Measurements from ENCODE around the gene SERPINA9.
A peak's percentile ranks its signal among the peaks of the same experiment; 100 is the strongest.
"Not testable (repeated sequence)": the region's sequence is repeated elsewhere in the genome, so short reads cannot be mapped to it uniquely, and the experiment has no call there.

SERPINA9 gene

GRCh38 chr14:94485944-94486841, 10.2 kb upstream of the SERPINA9 start:
- peak; percentile 24 to 29 for DNase-seq (ENCODE audit: low read depth in 2 of 2)

- no peak for DNase-seq (ENCODE audit: low read depth in 2 of 2)
Observed at GRCh38 chr14:94484481-94484880, 8.5 kb upstream of the SERPINA9 start.

- no peak for DNase-seq (ENCODE audit: low read depth in 2 of 2)
Observed at GRCh38 chr14:94483729-94484275, 7.8 kb upstream of the SERPINA9 start.

DNA sequence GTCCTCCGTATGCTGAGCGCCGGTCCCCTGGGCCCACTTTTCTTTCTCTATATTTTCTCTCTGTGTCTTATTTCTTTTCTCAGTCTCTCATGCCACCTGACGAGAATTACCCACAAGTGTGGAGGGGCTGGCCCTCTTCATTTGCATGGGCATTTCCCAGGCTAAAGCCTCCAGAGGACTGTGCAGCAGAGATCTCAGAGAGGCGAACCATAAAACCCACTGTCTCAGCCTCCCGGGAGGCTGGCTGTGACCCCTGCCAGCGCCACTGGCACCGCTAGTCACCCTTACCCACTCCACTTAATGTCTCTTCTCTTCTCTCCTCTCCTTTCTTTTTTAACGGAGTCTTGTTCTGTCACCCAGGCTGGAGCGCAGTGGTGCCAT, 7.1 kb upstream of the SERPINA9 start:
- no peak for DNase-seq (ENCODE audit: low read depth in 2 of 2)

DNA sequence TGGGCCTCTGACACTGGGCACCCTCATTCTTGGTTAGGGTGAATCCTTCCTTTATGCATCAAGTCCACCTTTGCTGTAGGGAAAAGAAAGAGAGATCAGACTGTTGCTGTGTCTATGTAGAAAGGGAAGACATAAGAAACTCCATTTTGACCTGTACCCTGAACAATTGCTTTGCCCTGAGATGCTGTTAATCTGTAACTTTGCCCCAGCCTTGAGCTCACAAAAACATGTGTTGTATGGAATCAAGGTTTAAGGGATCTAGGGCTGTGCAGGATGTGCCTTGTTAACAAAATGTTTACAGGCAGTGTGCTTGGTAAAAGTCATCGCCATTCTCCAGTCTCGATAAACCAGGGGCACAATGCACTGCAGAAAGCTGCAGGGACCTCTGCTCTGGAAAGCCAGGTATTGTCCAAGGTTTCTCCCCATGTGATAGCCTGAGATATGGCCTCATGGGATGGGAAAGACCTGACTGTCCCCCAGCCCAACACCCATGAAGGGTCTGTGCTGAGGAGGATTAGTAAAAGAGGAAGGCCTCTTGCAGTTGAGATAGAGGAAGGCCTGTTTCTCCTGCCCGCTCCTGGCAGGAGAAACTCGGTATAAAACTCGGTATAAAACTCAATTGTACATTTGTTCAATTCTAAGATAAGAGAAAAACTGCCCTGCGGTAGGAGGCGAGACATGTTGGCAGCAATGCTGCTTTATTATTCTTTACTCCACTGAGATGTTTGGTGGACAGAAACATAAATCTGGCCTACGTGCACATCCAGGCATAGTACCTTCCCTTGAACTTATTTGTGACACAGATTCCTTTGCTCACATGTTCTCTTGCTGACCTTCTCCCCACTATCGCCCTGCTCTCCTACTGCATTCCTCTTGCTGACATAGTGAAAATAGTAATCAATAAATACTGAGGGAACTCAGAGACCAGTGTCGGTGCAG, 6.4 kb upstream of the SERPINA9 start:
- not testable (repeated sequence) for DNase-seq (ENCODE audit: low read depth in 2 of 2)

DNA sequence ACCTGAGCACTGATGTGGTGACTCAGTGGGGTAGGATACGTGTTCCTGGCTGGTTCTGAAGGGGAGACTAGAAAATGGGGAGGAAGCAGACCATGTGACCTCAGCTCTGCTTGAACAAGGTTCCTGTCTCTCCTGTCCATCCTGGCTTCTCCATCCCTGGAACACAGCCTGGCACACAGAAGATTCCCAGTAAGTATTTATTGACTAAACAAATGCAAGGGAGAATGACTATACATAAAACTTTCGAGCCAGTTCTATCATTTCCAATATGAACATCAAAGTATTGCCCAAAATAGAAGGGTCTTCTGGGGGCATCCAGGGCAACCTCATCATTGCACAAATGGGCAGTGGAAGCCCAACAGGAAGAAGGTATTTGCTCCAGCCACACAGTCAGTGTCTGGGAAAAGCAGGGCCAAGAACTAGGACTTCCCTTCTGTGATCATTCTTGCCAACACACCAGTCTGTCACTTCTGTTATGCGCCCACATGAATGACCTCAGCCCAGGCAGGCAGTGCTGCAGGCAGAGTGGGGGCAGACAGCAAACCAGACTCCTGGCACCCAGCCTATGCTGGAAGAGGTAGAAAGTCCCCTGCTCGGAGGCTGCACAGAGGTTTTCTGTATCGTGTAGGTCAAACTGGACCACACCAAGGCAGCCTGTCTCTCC, 5.6 kb upstream of the SERPINA9 start:
- DNase-seq (ENCODE audit: low read depth in 2 of 2): no peak

- no peak for DNase-seq (ENCODE audit: low read depth in 2 of 2)
Observed at GRCh38 chr14:94480809-94481208, 4.8 kb upstream of the SERPINA9 start.

- DNase-seq (ENCODE audit: low read depth in 2 of 2): no peak
Observed at GRCh38 chr14:94478420-94478819, 2.4 kb upstream of the SERPINA9 start.

DNA sequence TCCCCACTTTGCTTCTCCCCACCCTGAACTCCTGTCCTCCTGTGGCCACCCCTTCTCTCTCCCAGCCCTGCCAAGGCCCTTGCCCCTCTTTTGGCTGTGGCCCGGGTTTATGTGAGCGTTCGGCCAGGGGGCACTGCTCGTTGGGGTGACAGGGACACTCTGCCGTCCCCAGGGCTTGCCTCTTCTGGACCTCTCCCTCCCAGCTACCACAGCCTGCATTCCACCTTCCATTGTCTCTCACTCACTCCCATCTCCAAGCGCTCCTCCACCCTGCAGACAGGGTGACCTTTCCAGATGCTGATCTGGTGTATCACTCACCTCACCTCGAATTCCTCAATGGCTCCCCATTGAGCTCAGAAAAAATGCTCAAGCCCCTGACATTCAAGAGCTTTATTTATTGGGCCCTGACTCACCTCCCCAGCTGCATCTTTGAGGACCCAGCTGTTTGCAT, 1.4 kb downstream of the SERPINA9 start:
- no peak for DNase-seq (ENCODE audit: low read depth in 2 of 2)

GRCh38 chr14:94473666-94474410, 2.2 kb downstream of the SERPINA9 start:
- DNase-seq (ENCODE audit: low read depth in 2 of 2): no peak

GRCh38 chr14:94472842-94473241, 3.2 kb downstream of the SERPINA9 start:
- no peak for DNase-seq (ENCODE audit: low read depth in 2 of 2)

GRCh38 chr14:94471045-94471444, 5.0 kb downstream of the SERPINA9 start:
- no peak for DNase-seq (ENCODE audit: low read depth in 2 of 2)

GRCh38 chr14:94470311-94470710, 5.7 kb downstream of the SERPINA9 start:
- DNase-seq (ENCODE audit: low read depth in 2 of 2): no peak

DNA sequence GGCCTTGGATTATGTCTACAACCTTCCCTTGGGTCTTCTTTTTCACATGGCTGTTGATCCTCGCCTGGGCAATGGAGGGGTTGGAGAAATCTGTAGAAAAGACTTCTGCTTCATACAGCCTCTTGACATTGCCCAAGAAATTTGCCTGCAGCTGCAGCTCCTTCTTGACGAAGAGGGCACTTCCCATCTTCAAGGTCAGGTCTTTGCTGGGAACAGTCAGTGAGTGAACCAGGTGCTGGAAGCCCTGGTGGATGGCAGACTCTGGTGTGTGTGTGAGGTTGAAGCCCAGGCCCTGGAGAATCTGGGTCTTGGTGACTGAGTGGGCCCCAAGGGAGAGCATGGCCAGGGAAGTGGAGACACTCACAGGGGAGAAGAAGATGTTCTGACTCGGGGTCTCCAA, 6.7 kb downstream of the SERPINA9 start:
- no peak for DNase-seq (ENCODE audit: low read depth in 2 of 2)

DNA sequence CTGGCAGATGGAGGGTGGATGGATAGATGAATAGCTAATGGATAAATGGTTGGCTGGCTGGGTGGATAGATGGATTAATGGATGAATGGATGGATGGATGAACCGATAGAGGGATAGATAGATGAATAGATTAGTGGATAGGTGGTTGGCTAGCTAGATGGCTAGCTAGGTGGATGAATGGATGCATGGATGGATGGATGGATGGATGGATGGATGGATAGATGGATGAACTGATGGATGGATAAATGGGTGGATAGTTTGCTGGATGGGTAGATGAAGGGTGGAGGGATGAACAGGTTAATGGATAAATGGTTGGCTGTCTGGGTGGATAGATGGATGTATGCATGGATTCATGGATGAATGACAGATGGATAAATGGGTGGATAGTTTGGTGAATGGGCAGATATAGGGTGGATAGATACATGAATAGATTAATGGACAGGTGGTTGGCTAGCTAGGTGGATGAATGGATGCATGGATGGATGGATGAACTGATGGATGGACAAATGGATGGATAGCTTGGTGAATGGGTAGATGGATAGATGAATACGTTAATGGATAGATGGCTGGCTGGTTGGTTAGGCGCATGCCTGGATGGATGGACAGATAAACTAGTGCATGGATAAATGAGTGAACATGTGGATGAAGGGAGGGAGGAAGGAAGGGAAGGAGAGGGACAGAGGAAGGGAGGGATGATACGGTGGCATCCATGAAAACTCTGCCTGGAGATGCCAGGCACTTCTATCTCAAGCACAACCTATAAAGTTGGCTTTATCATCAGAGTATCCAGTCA, 8.1 kb downstream of the SERPINA9 start:
- no peak for DNase-seq (ENCODE audit: low read depth in 2 of 2)

DNA sequence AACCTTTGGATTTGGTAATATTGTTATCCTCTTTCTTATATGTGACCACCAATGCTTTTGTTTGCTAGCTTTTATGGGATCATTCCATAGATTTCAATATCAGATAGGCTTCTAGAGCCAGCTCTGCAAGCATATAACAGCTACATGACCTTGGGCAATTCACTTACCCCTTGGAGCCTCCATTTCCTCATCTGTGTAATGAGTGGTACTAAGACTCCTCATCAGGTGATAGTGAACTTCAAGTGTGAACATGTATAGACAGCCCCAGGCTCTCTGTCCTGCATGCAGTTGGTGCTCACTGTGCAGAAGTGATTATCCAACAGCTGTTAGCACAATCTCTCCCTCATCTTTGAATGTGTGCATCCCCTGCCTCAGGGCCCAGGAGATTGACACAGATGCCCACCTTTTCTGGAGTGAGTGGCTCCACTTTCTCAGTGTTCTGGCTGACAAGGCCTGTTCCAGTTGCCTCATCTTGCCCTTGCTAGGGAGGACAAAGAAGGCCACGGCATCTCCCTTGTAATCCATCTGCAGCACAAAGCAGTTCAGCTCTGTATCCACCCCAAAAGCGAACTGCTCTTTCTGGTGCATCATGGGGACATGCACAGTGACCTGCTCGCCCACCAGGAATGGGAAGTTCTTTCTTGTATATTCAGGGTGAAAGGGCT, 9.2 kb downstream of the SERPINA9 start:
- no peak for DNase-seq (ENCODE audit: low read depth in 2 of 2)

GRCh38 chr14:94465042-94465441, 11.0 kb downstream of the SERPINA9 start:
- no peak for DNase-seq (ENCODE audit: low read depth in 2 of 2)

GRCh38 chr14:94464290-94464689, 11.7 kb downstream of the SERPINA9 start:
- no peak for DNase-seq (ENCODE audit: low read depth in 2 of 2)

DNA sequence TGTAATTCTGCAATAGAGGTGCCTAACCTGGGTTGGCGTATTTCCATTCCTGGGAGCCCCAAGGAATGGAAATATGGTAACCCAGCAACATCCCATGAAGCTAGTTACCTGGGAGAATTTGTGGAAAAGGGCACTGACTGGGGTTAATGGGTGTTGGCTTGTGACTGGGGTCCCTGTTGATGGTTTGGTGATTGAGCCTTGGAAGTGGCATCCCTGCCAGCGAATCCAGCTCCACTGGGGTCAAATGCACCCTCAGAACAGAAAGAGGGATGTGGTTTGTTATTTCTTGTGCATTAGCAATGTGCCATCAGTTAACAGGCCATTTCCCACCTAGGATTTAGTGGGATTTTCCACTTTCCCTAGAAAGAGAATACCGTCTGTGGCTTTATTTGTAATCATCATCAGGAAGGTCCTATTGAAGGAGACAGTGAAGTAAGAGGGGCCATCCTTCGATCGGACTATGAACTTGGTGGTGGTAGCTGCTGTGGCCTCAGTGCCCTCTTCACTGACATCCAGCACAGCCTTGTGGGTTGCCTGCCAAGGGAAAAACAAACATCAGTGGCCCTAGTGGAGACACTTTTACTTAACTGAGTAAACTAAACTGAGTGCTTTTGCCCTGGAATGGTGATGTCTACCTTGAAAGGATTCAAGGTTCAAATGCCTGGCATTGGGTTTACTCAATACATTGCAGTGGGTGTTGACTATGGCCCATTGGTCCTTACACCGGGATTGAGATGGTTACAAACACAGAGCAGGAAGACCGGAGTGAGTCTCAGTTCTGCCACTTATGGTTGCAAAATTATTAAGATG, 13.0 kb downstream of the SERPINA9 start:
- no peak for DNase-seq (ENCODE audit: low read depth in 2 of 2)

Data from stimulated activated CD4-positive, alpha-beta T cell treated with anti-CD3 and anti-CD28 coated beads, Interleukin-12 subunit alpha, Interleukin-12 subunit beta, amount 100 ng/mL, for 24 hours (primary cell).